Mesenchymal stem cell (in vitro differentiated cells and primary cell): ENCODE measurements around the gene RUSF1.

ENCODE experiments used
- DNase-seq: peaks from one replicate; pipeline ENCODE4 v3.0.0-alpha.2; 2013
- H2AFZ ChIP-seq: one replicate; pipeline ENCODE4 v1.6.1; 2013; ENCODE audit warnings: low read depth, mild to moderate bottlenecking, control low read depth, inconsistent platforms, low read length, moderate library complexity
- H2AK5ac ChIP-seq: 2 replicates; pipeline ENCODE4 v1.6.1; 2013; ENCODE audit warnings: low read length, moderate library complexity, mild to moderate bottlenecking, inconsistent platforms; ENCODE audit not compliant: severe bottlenecking
- H2BK120ac ChIP-seq: one replicate; pipeline ENCODE4 v1.6.1; 2013; ENCODE audit warnings: low read depth, mild to moderate bottlenecking, inconsistent platforms, low read length, moderate library complexity
- H2BK12ac ChIP-seq, 2 experiments: one replicate each; pipeline ENCODE4 v1.6.1; 2013; ENCODE audit warnings: inconsistent platforms in 2 of 2, low read length in 2 of 2, mild to moderate bottlenecking in 2 of 2, moderate library complexity in 2 of 2, control low read depth in 1 of 2
- H2BK15ac ChIP-seq: one replicate; pipeline ENCODE4 v1.6.1; 2013; ENCODE audit warnings: mild to moderate bottlenecking, low read depth, inconsistent platforms; ENCODE audit not compliant: poor library complexity, severe bottlenecking
- H2BK5ac ChIP-seq: 2 replicates; pipeline ENCODE4 v1.6.1; 2013; ENCODE audit warnings: low read depth, mild to moderate bottlenecking, low read length, control low read depth, inconsistent platforms; ENCODE audit not compliant: poor library complexity, severe bottlenecking
- H3K14ac ChIP-seq, 2 experiments: one replicate each; pipeline ENCODE4 v1.6.1; 2013; ENCODE audit warnings: inconsistent platforms in 2 of 2, low read length in 2 of 2, control low read depth in 1 of 2, mild to moderate bottlenecking in 1 of 2, moderate library complexity in 1 of 2
- H3K18ac ChIP-seq, 2 experiments: one replicate each; pipeline ENCODE4 v1.6.1; 2013; ENCODE audit warnings: inconsistent platforms in 2 of 2, low read length in 2 of 2, control low read depth in 1 of 2, low read depth in 1 of 2, mild to moderate bottlenecking in 1 of 2
- H3K23ac ChIP-seq, 2 experiments: one replicate each; pipeline ENCODE4 v1.6.1; 2013; ENCODE audit warnings: inconsistent platforms in 2 of 2, low read length in 2 of 2, mild to moderate bottlenecking in 2 of 2, moderate library complexity in 2 of 2, control low read depth in 1 of 2
- H3K27ac ChIP-seq: 2 replicates; pipeline ENCODE4 v1.5.1; 2013; ENCODE audit warnings: mild to moderate bottlenecking, moderate library complexity, low read length, control low read depth, inconsistent platforms; ENCODE audit not compliant: poor library complexity, severe bottlenecking
- H3K27me3 ChIP-seq, 2 experiments: 2 replicates each; pipeline versions ENCODE4 v1.6.1 to v1.7.0; 2013; ENCODE audit warnings: low read length in 2 of 2, mild to moderate bottlenecking in 2 of 2, moderate library complexity in 2 of 2, control low read depth in 1 of 2, inconsistent platforms in 1 of 2; ENCODE audit not compliant: control insufficient read depth in 1 of 2, insufficient read depth in 1 of 2
- H3K36me3 ChIP-seq, 2 experiments: 2 replicates each; pipeline versions ENCODE4 v1.6.1 to v1.7.0; 2013; ENCODE audit warnings: low read length in 2 of 2, control low read depth in 1 of 2, inconsistent platforms in 1 of 2, low read depth in 1 of 2, mild to moderate bottlenecking in 1 of 2; ENCODE audit not compliant: insufficient read depth in 2 of 2, control insufficient read depth in 1 of 2
- H3K4ac ChIP-seq, 2 experiments: one replicate each; pipeline ENCODE4 v1.6.1; 2013; ENCODE audit warnings: inconsistent platforms in 2 of 2, low read length in 2 of 2, mild to moderate bottlenecking in 2 of 2, moderate library complexity in 2 of 2, control low read depth in 1 of 2, low read depth in 1 of 2
- H3K4me1 ChIP-seq: 2 replicates; pipeline ENCODE4 v1.6.1; 2013; ENCODE audit warnings: low read depth, low read length, control low read depth; ENCODE audit not compliant: control insufficient read depth, insufficient read depth
- H3K4me2 ChIP-seq: 2 replicates; pipeline ENCODE4 v1.6.1; 2013; ENCODE audit warnings: low read length, mild to moderate bottlenecking, inconsistent platforms; ENCODE audit not compliant: poor library complexity, severe bottlenecking
- H3K4me3 ChIP-seq, 2 experiments: 2 replicates each; pipeline versions ENCODE4 v1.5.1 to v1.7.0; 2013; ENCODE audit warnings: low read length in 2 of 2, mild to moderate bottlenecking in 2 of 2, control low read depth in 1 of 2, low read depth in 1 of 2; ENCODE audit not compliant: insufficient read depth in 1 of 2
- H3K79me1 ChIP-seq: replicated peaks from 2 replicates; pipeline ENCODE4 v1.6.1; 2013; ENCODE audit warnings: mild to moderate bottlenecking, control low read depth, low read length, inconsistent platforms; ENCODE audit not compliant: poor library complexity, severe bottlenecking
- H3K9ac ChIP-seq: 2 replicates; pipeline ENCODE4 v1.7.0; 2013; ENCODE audit warnings: mild to moderate bottlenecking, low read length, moderate library complexity
- H3K9me3 ChIP-seq: 2 replicates; pipeline ENCODE4 v1.7.0; 2013; ENCODE audit warnings: mild to moderate bottlenecking, low read length; ENCODE audit not compliant: control insufficient read depth
- H4K8ac ChIP-seq: one replicate; pipeline ENCODE4 v1.6.1; 2013; ENCODE audit warnings: inconsistent platforms, mild to moderate bottlenecking, low read length, moderate library complexity
- H4K91ac ChIP-seq: one replicate; pipeline ENCODE4 v1.6.1; 2013; ENCODE audit warnings: mild to moderate bottlenecking, low read length, inconsistent platforms
- WGBS: methylation state at CpG from one replicate; pipeline ENCODE4 v1.1.7; 2013; ENCODE audit warnings: mixed read lengths; 5-methylcytosine and 5-hydroxymethylcytosine counted together

The RUSF1 gene

DNA sequence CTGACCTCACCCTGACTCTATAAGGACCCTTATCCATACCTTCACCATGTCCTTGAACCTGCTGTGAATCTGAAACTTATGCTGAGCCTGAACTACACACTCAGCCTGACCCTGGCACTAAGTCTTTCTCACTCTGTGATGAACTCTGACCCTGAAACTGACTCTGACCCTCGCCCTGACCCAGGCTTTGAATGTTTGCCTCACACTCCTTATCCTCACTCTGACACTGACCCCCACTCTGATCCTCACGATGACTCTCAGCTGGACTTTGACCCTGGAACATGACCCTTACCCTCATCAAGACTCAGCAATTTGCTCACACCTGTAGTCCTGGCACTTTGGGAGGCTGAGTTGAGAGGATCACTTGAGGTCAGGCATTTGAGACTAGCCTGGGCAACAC, 23.9 kb upstream of the RUSF1 start:
- no peak for DNase-seq
- no peaks in the 10 kb centered on the region for H3K36me3 ChIP-seq
- no peaks in the 10 kb centered on the region for H3K79me1 ChIP-seq
- H2BK5ac ChIP-seq, result no peak overlapping the region
- H3K27me3 ChIP-seq, result peaks cover 35 to 48% of the 10 kb centered on the region in 2 experiments
- no peak overlapping the region for H4K91ac ChIP-seq
- H2BK12ac ChIP-seq, result no peak overlapping the region
- no peak overlapping the region for H2BK120ac ChIP-seq
- H3K9me3 ChIP-seq, result peaks cover 3% of the 10 kb centered on the region
- no peak overlapping the region for H3K4me2 ChIP-seq
- no peak overlapping the region for H2BK15ac ChIP-seq
- no peaks in the 10 kb centered on the region for H3K4me1 ChIP-seq
- no peak overlapping the region for H3K9ac ChIP-seq
- no peak overlapping the region for H4K8ac ChIP-seq
- no peak overlapping the region for H2AFZ ChIP-seq
- H3K27ac ChIP-seq, result no peak overlapping the region
- no peak overlapping the region for H3K18ac ChIP-seq
- H3K4me3 ChIP-seq, result no peak overlapping the region
- 52% methylated on average over 2 of the region's 2 CpGs for WGBS
- no peak overlapping the region for H3K4ac ChIP-seq
- no peak overlapping the region for H2AK5ac ChIP-seq
- no peak overlapping the region for H3K23ac ChIP-seq
- no peak overlapping the region for H3K14ac ChIP-seq

DNA sequence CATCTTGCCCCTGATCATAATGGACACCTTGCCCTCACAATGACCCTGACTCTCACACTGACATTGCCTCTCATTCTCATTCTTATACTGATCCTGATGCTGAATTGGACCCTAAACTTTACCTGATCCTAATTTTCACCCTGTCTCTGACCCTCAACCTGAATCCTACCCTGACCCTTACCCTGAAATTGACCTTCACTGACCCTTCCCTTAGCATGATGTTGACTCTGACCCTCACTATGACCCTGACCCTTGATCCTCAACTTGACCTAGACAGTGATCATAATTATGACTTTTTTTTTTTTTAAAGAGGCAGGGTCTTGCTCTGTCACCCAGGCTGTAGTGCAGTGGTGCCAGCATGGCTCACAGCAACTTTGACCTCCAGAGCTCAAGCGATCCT, 22.9 kb upstream of the RUSF1 start:
- no peak overlapping the region for H2BK15ac ChIP-seq
- H2BK120ac ChIP-seq, result no peak overlapping the region
- no peak overlapping the region for H3K9ac ChIP-seq
- H3K23ac ChIP-seq, result no peak overlapping the region
- H4K8ac ChIP-seq, result no peak overlapping the region
- peaks cover 3% of the 10 kb centered on the region for H3K9me3 ChIP-seq
- no peak overlapping the region for H3K18ac ChIP-seq
- 86% methylated on average over 1 of the region's 1 CpG for WGBS
- H2AK5ac ChIP-seq, result no peak overlapping the region
- H2AFZ ChIP-seq, result no peak overlapping the region
- no peak overlapping the region for H3K4me2 ChIP-seq
- H4K91ac ChIP-seq, result no peak overlapping the region
- H3K79me1 ChIP-seq, result no peaks in the 10 kb centered on the region
- no peak overlapping the region for H3K4me3 ChIP-seq
- no peak overlapping the region for H3K14ac ChIP-seq
- no peak overlapping the region for H2BK12ac ChIP-seq
- no peak overlapping the region for H2BK5ac ChIP-seq
- no peak overlapping the region for H3K27ac ChIP-seq
- H3K4me1 ChIP-seq, result no peaks in the 10 kb centered on the region
- DNase-seq, result no peak
- H3K4ac ChIP-seq, result no peak overlapping the region
- peaks cover 35 to 44% of the 10 kb centered on the region in 2 experiments for H3K27me3 ChIP-seq
- no peaks in the 10 kb centered on the region for H3K36me3 ChIP-seq

DNA sequence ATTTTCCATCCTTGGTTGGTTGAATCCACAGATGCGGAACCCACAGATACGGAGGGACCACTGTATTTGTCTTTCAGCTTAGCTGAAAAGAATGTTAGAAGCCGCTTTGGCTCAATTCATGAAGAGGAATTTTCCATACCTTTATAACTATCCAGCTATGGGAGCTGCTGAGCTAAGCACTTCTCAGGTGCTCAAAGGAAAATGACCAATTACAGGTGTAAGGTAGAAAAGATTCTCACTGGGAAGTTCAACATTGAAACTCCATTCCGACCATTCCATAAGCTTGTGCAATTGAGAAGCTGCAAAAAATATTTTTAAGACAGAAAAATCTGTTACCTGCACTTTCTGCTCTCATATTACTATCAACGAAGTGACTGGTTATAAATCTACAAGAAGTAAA, 22.2 kb upstream of the RUSF1 start:
- H4K8ac ChIP-seq, result no peak overlapping the region
- no peaks in the 10 kb centered on the region for H3K4me1 ChIP-seq
- no peak for DNase-seq
- H3K79me1 ChIP-seq, result no peaks in the 10 kb centered on the region
- H2AK5ac ChIP-seq, result no peak overlapping the region
- no peak overlapping the region for H3K9ac ChIP-seq
- no peak overlapping the region for H2BK120ac ChIP-seq
- no peak overlapping the region for H3K27ac ChIP-seq
- H3K9me3 ChIP-seq, result peaks cover 3% of the 10 kb centered on the region
- no peak overlapping the region for H3K4ac ChIP-seq
- H3K14ac ChIP-seq, result no peak overlapping the region
- H4K91ac ChIP-seq, result no peak overlapping the region
- H3K27me3 ChIP-seq, result peaks cover 35 to 44% of the 10 kb centered on the region in 2 experiments
- H3K36me3 ChIP-seq, result no peaks in the 10 kb centered on the region
- no peak overlapping the region for H3K18ac ChIP-seq
- no peak overlapping the region for H3K4me3 ChIP-seq
- no peak overlapping the region for H2BK15ac ChIP-seq
- 74% methylated on average over 3 of the region's 5 CpGs for WGBS
- no peak overlapping the region for H3K23ac ChIP-seq
- H3K4me2 ChIP-seq, result no peak overlapping the region
- H2BK12ac ChIP-seq, result no peak overlapping the region
- no peak overlapping the region for H2AFZ ChIP-seq
- no peak overlapping the region for H2BK5ac ChIP-seq

DNA sequence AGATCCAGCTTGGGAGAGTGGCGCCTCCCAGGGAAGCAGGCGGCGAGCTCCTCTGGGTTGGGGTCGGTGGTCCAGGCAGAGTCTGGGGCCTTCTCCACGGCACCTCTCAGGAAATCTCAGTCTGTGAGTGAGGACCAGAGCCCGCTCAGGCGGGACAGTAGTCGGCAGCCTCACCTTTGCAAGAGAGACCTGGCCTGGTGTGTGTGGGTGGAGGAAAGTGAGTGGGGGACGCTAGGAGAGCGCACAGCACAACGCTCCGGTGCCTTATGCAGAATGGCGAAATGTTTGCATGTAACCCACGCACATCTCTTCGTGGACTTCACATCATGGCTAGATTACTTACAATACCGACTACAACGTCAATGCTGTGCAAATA, 21.7 kb upstream of the RUSF1 start:
- no peaks in the 10 kb centered on the region for H3K4me1 ChIP-seq
- H3K9me3 ChIP-seq, result peaks cover 3% of the 10 kb centered on the region
- no peak overlapping the region for H4K91ac ChIP-seq
- no peak overlapping the region for H3K14ac ChIP-seq
- H2BK120ac ChIP-seq, result no peak overlapping the region
- H2AK5ac ChIP-seq, result no peak overlapping the region
- H3K9ac ChIP-seq, result no peak overlapping the region
- H3K27ac ChIP-seq, result no peak overlapping the region
- H2BK5ac ChIP-seq, result no peak overlapping the region
- H3K36me3 ChIP-seq, result no peaks in the 10 kb centered on the region
- H2BK12ac ChIP-seq, result no peak overlapping the region
- no peak overlapping the region for H3K4me3 ChIP-seq
- H3K27me3 ChIP-seq, result peaks cover 35 to 44% of the 10 kb centered on the region in 2 experiments
- H4K8ac ChIP-seq, result no peak overlapping the region
- no peak overlapping the region for H3K4me2 ChIP-seq
- H3K4ac ChIP-seq, result no peak overlapping the region
- DNase-seq, result no peak
- H3K79me1 ChIP-seq, result no peaks in the 10 kb centered on the region
- H2AFZ ChIP-seq, result no peak overlapping the region
- WGBS, result 16% methylated on average over 11 of the region's 17 CpGs
- H3K18ac ChIP-seq, result no peak overlapping the region
- no peak overlapping the region for H2BK15ac ChIP-seq
- H3K23ac ChIP-seq, result no peak overlapping the region
